ENCODE results near the gene TEX264. TPM values are rescaled to one million over a fixed set of nuclear protein-coding genes. Genes with fewer than 3 reads are reported as not detected.

Gene TEX264
- total and polyA plus RNA-seq, 2 of the 13 experiments (the other 11 are each of a cell fraction or from before 2014, with no cell fraction given), result 35.2 to 52.1 TPM

DNA sequence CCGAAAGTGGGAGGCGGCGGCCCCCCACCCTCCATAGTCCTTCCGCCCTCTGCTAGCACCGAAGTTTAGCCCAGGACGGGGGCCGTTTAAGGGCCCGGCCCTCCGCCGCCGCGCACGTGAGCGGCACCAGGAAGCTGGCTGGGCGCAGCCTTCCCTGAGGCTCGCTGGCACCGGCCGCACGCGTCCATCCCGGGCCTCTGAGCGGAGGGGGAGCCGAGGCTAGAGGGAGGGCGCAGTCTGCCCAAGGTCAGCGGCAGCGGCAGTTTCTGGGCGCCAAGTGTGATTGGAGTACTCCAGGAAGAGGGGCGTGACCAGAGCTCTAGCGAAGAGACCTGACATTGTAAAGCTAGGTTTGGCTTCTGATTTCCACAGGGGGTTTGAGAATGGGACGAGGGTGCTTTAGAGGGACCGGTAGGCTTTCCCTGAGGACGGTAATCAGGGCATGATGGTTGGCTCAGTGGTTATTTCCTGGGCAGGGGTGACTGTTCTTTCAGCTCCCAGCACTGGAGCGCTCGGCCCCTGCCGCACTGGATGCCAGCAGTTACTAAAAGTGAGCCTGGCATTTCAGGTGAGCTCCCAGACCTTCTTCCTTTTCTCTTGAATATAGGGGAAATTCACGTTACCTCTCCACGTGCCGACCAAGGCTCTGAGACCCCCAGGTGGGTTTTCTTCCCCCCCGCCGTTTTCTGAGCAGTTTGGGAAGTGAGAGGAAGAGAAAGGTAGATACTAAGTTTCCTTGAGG, 853 bp downstream of the TEX264 start (continued):
- peak; percentile 22; the same call in 1 of the 2 replicates for TF ChIP-seq ZNF574 (CRISPR knock-in tag; IDR thresholded peaks at IDR 0.05)
- TF ChIP-seq, protein P1, sequence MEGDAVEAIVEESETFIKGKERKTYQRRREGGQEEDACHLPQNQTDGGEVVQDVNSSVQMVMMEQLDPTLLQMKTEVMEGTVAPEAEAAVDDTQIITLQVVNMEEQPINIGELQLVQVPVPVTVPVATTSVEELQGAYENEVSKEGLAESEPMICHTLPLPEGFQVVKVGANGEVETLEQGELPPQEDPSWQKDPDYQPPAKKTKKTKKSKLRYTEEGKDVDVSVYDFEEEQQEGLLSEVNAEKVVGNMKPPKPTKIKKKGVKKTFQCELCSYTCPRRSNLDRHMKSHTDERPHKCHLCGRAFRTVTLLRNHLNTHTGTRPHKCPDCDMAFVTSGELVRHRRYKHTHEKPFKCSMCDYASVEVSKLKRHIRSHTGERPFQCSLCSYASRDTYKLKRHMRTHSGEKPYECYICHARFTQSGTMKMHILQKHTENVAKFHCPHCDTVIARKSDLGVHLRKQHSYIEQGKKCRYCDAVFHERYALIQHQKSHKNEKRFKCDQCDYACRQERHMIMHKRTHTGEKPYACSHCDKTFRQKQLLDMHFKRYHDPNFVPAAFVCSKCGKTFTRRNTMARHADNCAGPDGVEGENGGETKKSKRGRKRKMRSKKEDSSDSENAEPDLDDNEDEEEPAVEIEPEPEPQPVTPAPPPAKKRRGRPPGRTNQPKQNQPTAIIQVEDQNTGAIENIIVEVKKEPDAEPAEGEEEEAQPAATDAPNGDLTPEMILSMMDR (CRISPR knock-in tag; IDR thresholded peaks at IDR 0.05), result peak; percentile 16; the same call in 1 of the 2 replicates
- TF ChIP-seq ZHX1 (CRISPR knock-in tag; IDR thresholded peaks at IDR 0.05; ENCODE audit: low read depth), result no peak
- TF ChIP-seq ZNF121 (CRISPR knock-in tag; IDR thresholded peaks at IDR 0.05), result no peak
- TF ChIP-seq ZNF709 (CRISPR knock-in tag; IDR thresholded peaks at IDR 0.05), result peak; percentile 47; the same call in 1 of the 2 replicates
- 0 out of 2 replicates have a peak, but pooled peaks have one; percentile 82 for TF ChIP-seq ZNF615 (CRISPR knock-in tag; IDR thresholded peaks at IDR 0.05; ENCODE audit: borderline replicate concordance)
- no peak for TF ChIP-seq ZNF670 (CRISPR knock-in tag; IDR thresholded peaks at IDR 0.05; ENCODE audit: borderline replicate concordance)
- TF ChIP-seq SMYD3 (CRISPR knock-in tag; IDR thresholded peaks at IDR 0.05), result no peak
- peak; percentile 47; the same call in 1 of the 2 replicates for TF ChIP-seq NFYB (CRISPR knock-in tag; IDR thresholded peaks at IDR 0.05)
- TF ChIP-seq REPIN1 (CRISPR knock-in tag; IDR thresholded peaks at IDR 0.05; ENCODE audit: borderline replicate concordance, low read depth), result 0 out of 2 replicates have a peak, but pooled peaks have one; percentile 30
- TF ChIP-seq, protein P2, sequence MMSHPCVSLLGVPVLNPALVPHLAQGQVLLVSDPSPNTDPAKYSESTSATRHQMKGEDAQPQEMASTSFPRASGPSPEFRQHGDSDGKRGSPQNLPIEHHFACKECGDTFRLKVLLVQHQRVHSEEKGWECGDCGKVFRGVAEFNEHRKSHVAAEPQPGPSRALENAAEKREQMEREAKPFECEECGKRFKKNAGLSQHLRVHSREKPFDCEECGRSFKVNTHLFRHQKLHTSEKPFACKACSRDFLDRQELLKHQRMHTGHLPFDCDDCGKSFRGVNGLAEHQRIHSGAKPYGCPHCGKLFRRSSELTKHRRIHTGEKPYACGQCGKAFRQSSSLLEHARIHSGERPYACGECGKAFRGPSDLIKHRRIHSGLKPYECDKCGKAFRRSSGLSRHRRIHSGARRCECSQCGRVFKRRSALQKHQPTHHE (CRISPR knock-in tag; IDR thresholded peaks at IDR 0.05; ENCODE audit: borderline replicate concordance), result no peak
- no peak for TF ChIP-seq PRPF4 (IDR thresholded peaks at IDR 0.05; ENCODE audit: low read depth, low read length, poor library complexity, severe bottlenecking)
- TF ChIP-seq, protein P3, sequence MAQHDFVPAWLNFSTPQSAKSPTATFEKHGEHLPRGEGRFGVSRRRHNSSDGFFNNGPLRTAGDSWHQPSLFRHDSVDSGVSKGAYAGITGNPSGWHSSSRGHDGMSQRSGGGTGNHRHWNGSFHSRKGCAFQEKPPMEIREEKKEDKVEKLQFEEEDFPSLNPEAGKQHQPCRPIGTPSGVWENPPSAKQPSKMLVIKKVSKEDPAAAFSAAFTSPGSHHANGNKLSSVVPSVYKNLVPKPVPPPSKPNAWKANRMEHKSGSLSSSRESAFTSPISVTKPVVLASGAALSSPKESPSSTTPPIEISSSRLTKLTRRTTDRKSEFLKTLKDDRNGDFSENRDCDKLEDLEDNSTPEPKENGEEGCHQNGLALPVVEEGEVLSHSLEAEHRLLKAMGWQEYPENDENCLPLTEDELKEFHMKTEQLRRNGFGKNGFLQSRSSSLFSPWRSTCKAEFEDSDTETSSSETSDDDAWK (CRISPR knock-in tag; IDR thresholded peaks at IDR 0.05), result no peak
- TF ChIP-seq, protein P4, sequence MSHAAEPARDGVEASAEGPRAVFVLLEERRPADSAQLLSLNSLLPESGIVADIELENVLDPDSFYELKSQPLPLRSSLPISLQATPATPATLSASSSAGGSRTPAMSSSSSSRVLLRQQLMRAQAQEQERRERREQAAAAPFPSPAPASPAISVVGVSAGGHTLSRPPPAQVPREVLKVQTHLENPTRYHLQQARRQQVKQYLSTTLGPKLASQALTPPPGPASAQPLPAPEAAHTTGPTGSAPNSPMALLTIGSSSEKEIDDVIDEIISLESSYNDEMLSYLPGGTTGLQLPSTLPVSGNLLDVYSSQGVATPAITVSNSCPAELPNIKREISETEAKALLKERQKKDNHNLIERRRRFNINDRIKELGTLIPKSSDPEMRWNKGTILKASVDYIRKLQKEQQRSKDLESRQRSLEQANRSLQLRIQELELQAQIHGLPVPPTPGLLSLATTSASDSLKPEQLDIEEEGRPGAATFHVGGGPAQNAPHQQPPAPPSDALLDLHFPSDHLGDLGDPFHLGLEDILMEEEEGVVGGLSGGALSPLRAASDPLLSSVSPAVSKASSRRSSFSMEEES (CRISPR knock-in tag; IDR thresholded peaks at IDR 0.05), result 0 out of 2 replicates have a peak, but pooled peaks have one; percentile 58
- TF ChIP-seq SP5 (CRISPR knock-in tag; IDR thresholded peaks at IDR 0.05; ENCODE audit: borderline replicate concordance, low read depth), result no peak
- 0 out of 2 replicates have a peak, but pooled peaks have one; percentile 84 for TF ChIP-seq MTF2 (CRISPR knock-in tag; IDR thresholded peaks at IDR 0.05; ENCODE audit: borderline replicate concordance)
